ELR (cell line): ENCODE results near the gene CMKLR1.
A peak's percentile ranks its signal among the peaks of the same experiment; 100 is the strongest.

Source experiments
- DNase-seq: peaks from one replicate; pipeline ENCODE4 v3.0.0-alpha.2; 2015; ENCODE audit warnings: low read depth

CMKLR1 gene

GRCh38 chr12:108338915-108339657, at the start of gene CMKLR1:
Gene CMKLR1 (minus strand): TSS chr12:108339311. CDS start chr12:108293591, 45,720 bp downstream.
- DNase-seq: no peak

- DNase-seq: no peak
These were observed 48.7 kb upstream of the CMKLR1 start for GRCh38 chr12:108387771-108388170.

- no peak for DNase-seq
These were observed 47.7 kb upstream of the CMKLR1 start for GRCh38 chr12:108386709-108387360.

GRCh38 chr12:108382437-108382801, 43.3 kb upstream of the CMKLR1 start:
- no peak for DNase-seq

GRCh38 chr12:108381787-108382436, 42.8 kb upstream of the CMKLR1 start:
- DNase-seq: no peak

GRCh38 chr12:108380382-108380781, 41.3 kb upstream of the CMKLR1 start:
- no peak for DNase-seq

GRCh38 chr12:108379823-108380222, 40.7 kb upstream of the CMKLR1 start:
- no peak for DNase-seq

GRCh38 chr12:108378926-108379325, 39.8 kb upstream of the CMKLR1 start:
- no peak for DNase-seq

GRCh38 chr12:108377260-108377659, 38.1 kb upstream of the CMKLR1 start:
- no peak for DNase-seq

GRCh38 chr12:108375986-108376663, 37.0 kb upstream of the CMKLR1 start:
- peak; percentile 19 for DNase-seq

GRCh38 chr12:108374596-108375320, 35.6 kb upstream of the CMKLR1 start:
- no peak for DNase-seq

- no peak for DNase-seq
These were observed 34.0 kb upstream of the CMKLR1 start for GRCh38 chr12:108373111-108373510.

- peak; percentile 22 for DNase-seq
These were observed 32.8 kb upstream of the CMKLR1 start for GRCh38 chr12:108371801-108372344.

- DNase-seq: no peak
These were observed 31.3 kb upstream of the CMKLR1 start for GRCh38 chr12:108370415-108370814.

GRCh38 chr12:108369736-108370396, 30.8 kb upstream of the CMKLR1 start:
- no peak for DNase-seq

GRCh38 chr12:108368089-108368488, 29.0 kb upstream of the CMKLR1 start:
- DNase-seq: no peak

GRCh38 chr12:108367436-108367835, 28.3 kb upstream of the CMKLR1 start:
- DNase-seq: peak; percentile 36

GRCh38 chr12:108365324-108365723, 26.2 kb upstream of the CMKLR1 start:
- no peak for DNase-seq

- no peak for DNase-seq
These were observed 25.8 kb upstream of the CMKLR1 start for GRCh38 chr12:108364879-108365278.

GRCh38 chr12:108363565-108363964, 24.5 kb upstream of the CMKLR1 start:
- no peak for DNase-seq

- no peak for DNase-seq
These were observed 24.1 kb upstream of the CMKLR1 start for GRCh38 chr12:108363165-108363564.
